HUDEP-2 (cell line): ENCODE results near the gene ITSN1.
A peak's percentile ranks its signal among the peaks of the same experiment; 100 is the strongest.
"Not testable (repeated sequence)": the region's sequence is repeated elsewhere in the genome, so short reads cannot be mapped to it uniquely, and the experiment has no call there.

Experiments used
- DNase-seq, 76 experiments: peaks; one replicate each; lab custom pipeline; 2025; ENCODE audit not compliant: unreplicated experiment in 76 of 76; lab: John Stamatoyannopoulos, UW

ITSN1 gene

GRCh38 chr21:33721081-33721480 is 78.8 kb downstream of the ITSN1 start:
- no peak for DNase-seq

- not testable (repeated sequence) for DNase-seq
Observed at GRCh38 chr21:33729139-33729538, 86.8 kb downstream of the ITSN1 start.

- DNase-seq: no peak
Observed at GRCh38 chr21:33729641-33730040, 87.3 kb downstream of the ITSN1 start.

- DNase-seq: no peak
Observed at GRCh38 chr21:33731447-33731846, 89.1 kb downstream of the ITSN1 start.

- DNase-seq: peak in 1 of 76 experiments; percentile 19
Observed at GRCh38 chr21:33732038-33732437, 89.7 kb downstream of the ITSN1 start.

GRCh38 chr21:33733601-33734000 is 91.3 kb downstream of the ITSN1 start:
- no peak for DNase-seq

GRCh38 chr21:33734291-33734690 is 92.0 kb downstream of the ITSN1 start:
- DNase-seq: no peak

GRCh38 chr21:33734818-33735217 is 92.5 kb downstream of the ITSN1 start:
- no peak for DNase-seq

- no peak for DNase-seq
Observed at GRCh38 chr21:33736569-33736968, 94.3 kb downstream of the ITSN1 start.

- DNase-seq: no peak
Observed at GRCh38 chr21:33739701-33740100, 97.4 kb downstream of the ITSN1 start.

GRCh38 chr21:33747420-33747819 is 105.1 kb downstream of the ITSN1 start:
- no peak for DNase-seq

- DNase-seq: no peak
Observed at GRCh38 chr21:33748903-33749302, 106.6 kb downstream of the ITSN1 start.

GRCh38 chr21:33750017-33750416 is 107.7 kb downstream of the ITSN1 start:
- peak in 1 of 76 experiments; percentile 13 for DNase-seq

- DNase-seq: peak in 57 of 76 experiments; percentile 4 to 86 (median 58)
Observed at GRCh38 chr21:33751120-33751519, 108.8 kb downstream of the ITSN1 start.

- DNase-seq: peak in 4 of 76 experiments; percentile 46 to 65 (median 50)
Observed at GRCh38 chr21:33751533-33751932, 109.2 kb downstream of the ITSN1 start.

GRCh38 chr21:33752260-33752659 is 110.0 kb downstream of the ITSN1 start:
- no peak for DNase-seq

- DNase-seq: peak in 20 of 76 experiments; percentile 9 to 63 (median 30)
Observed at GRCh38 chr21:33753886-33754285, 111.6 kb downstream of the ITSN1 start.

- peak in 9 of 76 experiments; percentile 5 to 45 (median 16) for DNase-seq
Observed at GRCh38 chr21:33754481-33754880, 112.2 kb downstream of the ITSN1 start.

- peak in 29 of 76 experiments; percentile 2 to 74 (median 38) for DNase-seq
Observed at GRCh38 chr21:33755354-33755753, 113.1 kb downstream of the ITSN1 start.

- no peak for DNase-seq
Observed at GRCh38 chr21:33760641-33761440, 118.5 kb downstream of the ITSN1 start.

GRCh38 chr21:33761441-33762036 is 119.2 kb downstream of the ITSN1 start:
- peak in 6 of 76 experiments; percentile 8 to 28 (median 18) for DNase-seq
